CD4-positive, alpha-beta T cell treated with Interferon alpha-2 for 1 hour (primary cell): Measurements from ENCODE around the gene CCDC71L.

Source experiments
- DNase-seq, 2 donors: peaks; one replicate each; pipeline ENCODE4 v3.0.0-alpha.2; 2020 to 2022

CCDC71L gene

GRCh38 chr7:106658316-106659165 lies 2.4 kb downstream of the CCDC71L start:
- DNase-seq: no peak

GRCh38 chr7:106657085-106657991 lies 3.6 kb downstream of the CCDC71L start:
- peak in 1 of 2 donors; percentile 35 for DNase-seq

- no peak for DNase-seq
These were observed 5.1 kb downstream of the CCDC71L start for GRCh38 chr7:106655703-106656498.

GRCh38 chr7:106653488-106653887 lies 7.5 kb downstream of the CCDC71L start:
- DNase-seq: no peak

GRCh38 chr7:106652909-106653308 lies 8.0 kb downstream of the CCDC71L start:
- no peak for DNase-seq

GRCh38 chr7:106652092-106652491 lies 8.9 kb downstream of the CCDC71L start:
- DNase-seq: no peak

- no peak for DNase-seq
These were observed 14.7 kb downstream of the CCDC71L start for GRCh38 chr7:106646256-106646655.

GRCh38 chr7:106644999-106645398 lies 16.0 kb downstream of the CCDC71L start:
- no peak for DNase-seq

- no peak for DNase-seq
These were observed 17.6 kb downstream of the CCDC71L start for GRCh38 chr7:106643216-106644000.

- no peak for DNase-seq
These were observed 19.5 kb downstream of the CCDC71L start for GRCh38 chr7:106641416-106641815.

GRCh38 chr7:106640368-106641141 lies 20.4 kb downstream of the CCDC71L start:
- no peak for DNase-seq

GRCh38 chr7:106639476-106640334 lies 21.3 kb downstream of the CCDC71L start:
- DNase-seq: no peak

GRCh38 chr7:106635411-106635810 lies 25.5 kb downstream of the CCDC71L start:
- no peak for DNase-seq

- no peak for DNase-seq
These were observed 26.0 kb downstream of the CCDC71L start for GRCh38 chr7:106634958-106635357.

- DNase-seq: no peak
These were observed 30.3 kb downstream of the CCDC71L start for GRCh38 chr7:106630648-106631047.

GRCh38 chr7:106629516-106629915 lies 31.4 kb downstream of the CCDC71L start:
- DNase-seq: no peak

GRCh38 chr7:106626376-106627164 lies 34.4 kb downstream of the CCDC71L start:
- DNase-seq: no peak

- no peak for DNase-seq
These were observed 35.2 kb downstream of the CCDC71L start for GRCh38 chr7:106625678-106626301.

- DNase-seq: no peak
These were observed 37.1 kb downstream of the CCDC71L start for GRCh38 chr7:106623853-106624252.
